ENCODE results near the gene CACNB2.

CACNB2 gene

DNA sequence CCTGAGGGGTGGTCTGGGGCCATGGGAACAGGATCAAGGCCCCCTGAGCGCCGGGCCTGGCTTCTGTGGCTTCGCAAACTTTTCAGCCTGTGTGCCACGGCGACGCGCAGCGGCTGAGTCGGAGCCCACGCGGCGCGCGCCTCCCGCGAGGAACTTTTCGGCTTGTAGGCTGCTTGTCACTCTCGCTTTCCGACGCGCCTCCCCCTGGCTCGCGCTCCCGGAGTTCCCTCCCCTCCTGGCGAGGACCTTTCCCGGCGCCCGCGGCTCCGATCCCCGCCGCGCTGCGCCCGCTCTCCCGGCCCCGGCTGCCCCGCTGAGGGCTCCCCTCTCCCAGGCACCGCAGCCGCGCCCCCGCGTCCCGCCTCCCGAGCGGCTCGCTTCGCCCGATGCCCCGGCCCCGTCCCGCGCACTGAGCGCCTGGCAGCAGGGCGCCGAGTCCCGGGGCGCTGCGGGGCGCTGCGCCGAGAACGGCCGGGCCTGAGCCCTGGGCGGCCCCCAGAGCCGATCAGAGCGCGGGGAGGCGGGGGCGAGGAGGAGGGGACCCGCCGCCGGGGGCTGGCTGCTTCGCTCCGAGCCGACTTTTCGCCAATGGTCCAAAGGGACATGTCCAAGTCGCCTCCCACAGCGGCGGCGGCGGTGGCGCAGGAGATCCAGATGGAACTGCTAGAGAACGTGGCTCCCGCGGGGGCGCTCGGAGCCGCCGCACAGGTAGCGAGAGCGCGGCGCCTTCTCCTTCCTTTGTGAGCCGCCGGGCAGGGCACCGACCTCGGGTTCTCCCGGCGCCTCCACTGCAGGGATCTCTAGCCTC, at the start of gene CACNB2:
Gene CACNB2 (plus strand): TSS at position 276 of the 808 bp plus-strand sequence.
- no peak for DNase-seq (ENCODE audit: low read depth)

- DNase-seq (ENCODE audit: low read depth) = no peak
Observed at GRCh38 chr10:18094332-18094731, 45.9 kb upstream of the CACNB2 start.

DNA sequence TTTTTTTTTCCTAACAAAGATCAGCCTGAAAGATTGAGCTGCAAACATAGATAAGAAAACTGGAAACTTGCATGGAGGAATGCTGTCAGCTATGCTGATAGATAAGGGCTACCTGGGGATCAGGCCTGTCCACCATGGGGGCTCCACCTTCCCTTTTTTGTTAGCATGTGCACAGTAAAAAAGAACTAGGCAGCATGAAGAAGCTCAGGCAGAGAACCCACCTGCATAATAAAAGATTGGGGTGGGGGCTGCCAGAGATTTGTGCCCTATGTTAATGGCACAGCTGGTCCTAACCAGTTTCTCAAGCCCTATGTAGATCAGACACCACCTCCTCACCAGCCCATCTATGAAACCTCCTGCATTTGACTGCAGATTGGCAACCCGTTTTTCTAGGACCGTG, 45.4 kb upstream of the CACNB2 start:
- DNase-seq (ENCODE audit: low read depth) = no peak

GRCh38 chr10:18097524-18097923, 42.7 kb upstream of the CACNB2 start:
- DNase-seq (ENCODE audit: low read depth) = no peak

- DNase-seq (ENCODE audit: low read depth) = no peak
Observed at GRCh38 chr10:18098201-18098600, 42.0 kb upstream of the CACNB2 start.

DNA sequence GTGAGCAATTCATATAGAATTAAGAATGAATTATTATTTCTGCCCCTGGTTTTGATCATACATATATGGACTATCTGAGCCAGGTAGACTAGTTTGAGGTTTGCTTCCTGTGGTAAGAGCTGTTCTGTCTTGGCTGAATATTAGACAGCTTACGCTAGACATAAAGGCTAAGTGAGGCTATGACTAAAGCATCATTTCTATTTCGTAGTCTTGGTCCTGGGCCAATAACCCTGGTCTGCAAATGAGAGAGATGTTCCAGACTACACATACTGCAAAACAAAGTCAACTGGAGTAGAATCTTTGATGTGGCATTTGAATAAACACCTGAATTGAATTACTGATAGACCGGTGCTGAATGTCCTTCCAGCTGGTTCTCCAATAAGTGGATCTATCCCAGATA, 40.8 kb upstream of the CACNB2 start:
- DNase-seq (ENCODE audit: low read depth) = no peak

DNA sequence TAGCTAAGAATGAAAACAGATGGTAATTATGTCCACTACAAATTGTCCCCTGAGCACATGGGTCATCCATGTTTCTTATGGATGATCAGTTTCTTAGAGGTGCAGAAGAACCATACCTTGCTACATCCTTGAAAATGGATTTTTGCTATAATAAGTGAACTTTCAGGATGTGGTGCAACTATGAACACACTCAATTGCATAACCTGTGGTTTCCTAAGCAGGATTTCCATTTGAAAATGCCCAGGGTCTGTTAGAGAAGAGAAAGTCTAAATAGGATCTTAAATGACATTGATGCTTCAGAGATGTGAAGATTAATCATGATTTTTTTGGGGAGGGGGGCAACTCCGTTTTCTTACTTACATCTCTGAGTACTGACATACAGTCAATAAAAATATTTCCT, 39.6 kb upstream of the CACNB2 start:
- DNase-seq (ENCODE audit: low read depth) = no peak

GRCh38 chr10:18102404-18102803, 37.8 kb upstream of the CACNB2 start:
- DNase-seq (ENCODE audit: low read depth) = no peak

- DNase-seq (ENCODE audit: low read depth) = no peak
Observed at GRCh38 chr10:18104223-18104872, 35.9 kb upstream of the CACNB2 start.

GRCh38 chr10:18109341-18109870, 30.8 kb upstream of the CACNB2 start:
- DNase-seq (ENCODE audit: low read depth) = no peak

DNA sequence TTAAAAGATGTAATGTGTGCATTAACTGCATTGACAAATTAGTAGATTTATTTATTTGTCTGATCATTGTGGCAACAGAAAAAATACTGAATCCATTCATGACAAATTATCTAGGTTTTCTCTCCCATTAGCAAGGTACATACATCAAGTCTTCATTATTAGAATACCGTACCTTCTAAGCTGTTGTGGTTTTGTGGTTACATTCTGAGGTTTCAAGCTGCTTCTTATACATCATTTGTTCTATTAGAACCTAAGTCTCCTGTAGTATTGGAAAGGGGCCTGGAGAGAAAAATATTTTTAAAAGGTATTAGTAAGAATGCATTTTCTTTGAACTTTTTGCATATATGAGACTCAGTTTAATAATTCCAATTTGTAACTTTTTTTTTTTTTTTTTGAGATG, 26.3 kb upstream of the CACNB2 start:
- DNase-seq (ENCODE audit: low read depth) = no peak

- DNase-seq (ENCODE audit: low read depth) = no peak
Observed at GRCh38 chr10:18117276-18117675, 22.9 kb upstream of the CACNB2 start.

DNA sequence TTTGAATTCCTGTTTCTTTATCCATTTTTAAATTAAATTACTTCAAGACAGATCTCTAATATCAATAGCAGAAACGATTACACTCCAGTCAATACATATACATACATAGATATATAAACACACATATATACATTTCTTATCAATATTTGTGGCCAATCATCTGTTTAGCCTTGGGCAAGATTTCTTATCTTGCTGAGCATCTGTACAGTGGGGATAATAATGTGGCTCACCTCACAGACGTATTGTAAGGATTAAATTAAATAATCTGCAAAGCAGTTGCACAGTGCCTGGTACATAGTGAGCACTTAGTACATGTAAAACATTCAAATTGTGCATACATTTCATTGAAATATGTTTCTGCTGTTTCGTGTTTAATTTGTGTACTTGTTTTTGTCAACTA, 17.5 kb upstream of the CACNB2 start:
- no peak for DNase-seq (ENCODE audit: low read depth)

DNA sequence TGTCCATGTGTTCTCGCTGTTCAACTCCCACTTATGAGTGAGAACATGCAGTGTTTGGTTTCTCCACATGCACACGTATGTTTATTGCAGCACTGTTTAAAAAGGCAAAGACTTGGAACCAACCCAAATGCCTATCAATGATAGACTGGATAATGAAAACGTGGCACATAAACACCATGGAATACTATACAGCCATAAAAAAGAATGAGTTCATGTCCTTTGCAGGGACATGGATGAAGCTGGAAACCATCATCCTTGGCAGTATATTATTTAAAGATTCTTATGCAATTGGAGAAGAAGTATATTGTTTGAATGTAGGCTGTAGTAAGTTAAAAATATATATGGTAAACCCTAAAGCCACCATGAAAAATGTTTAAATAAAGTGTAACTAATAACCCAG, 7.2 kb upstream of the CACNB2 start:
- DNase-seq (ENCODE audit: low read depth) = no peak

GRCh38 chr10:18134509-18134908, 5.7 kb upstream of the CACNB2 start:
- no peak for DNase-seq (ENCODE audit: low read depth)

DNA sequence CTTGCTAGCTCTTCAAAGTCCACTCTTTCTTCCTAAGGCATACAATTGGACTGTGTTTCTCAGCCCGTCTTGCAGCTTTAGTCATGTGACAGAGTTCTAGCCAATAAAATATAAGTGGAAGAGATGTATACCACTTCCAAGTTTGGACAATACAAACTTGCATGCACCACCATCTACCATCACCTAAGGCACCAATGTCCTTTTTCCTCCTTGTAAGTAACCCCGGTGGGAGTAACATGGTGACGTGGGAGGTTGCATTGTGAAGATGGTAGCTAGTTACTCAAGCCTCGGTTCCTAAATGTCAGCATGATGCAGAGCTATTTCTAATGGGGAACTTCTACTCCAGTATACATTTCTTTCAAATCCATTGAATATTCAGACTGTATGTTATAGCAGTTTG, 5.3 kb upstream of the CACNB2 start:
- DNase-seq (ENCODE audit: low read depth) = no peak

DNA sequence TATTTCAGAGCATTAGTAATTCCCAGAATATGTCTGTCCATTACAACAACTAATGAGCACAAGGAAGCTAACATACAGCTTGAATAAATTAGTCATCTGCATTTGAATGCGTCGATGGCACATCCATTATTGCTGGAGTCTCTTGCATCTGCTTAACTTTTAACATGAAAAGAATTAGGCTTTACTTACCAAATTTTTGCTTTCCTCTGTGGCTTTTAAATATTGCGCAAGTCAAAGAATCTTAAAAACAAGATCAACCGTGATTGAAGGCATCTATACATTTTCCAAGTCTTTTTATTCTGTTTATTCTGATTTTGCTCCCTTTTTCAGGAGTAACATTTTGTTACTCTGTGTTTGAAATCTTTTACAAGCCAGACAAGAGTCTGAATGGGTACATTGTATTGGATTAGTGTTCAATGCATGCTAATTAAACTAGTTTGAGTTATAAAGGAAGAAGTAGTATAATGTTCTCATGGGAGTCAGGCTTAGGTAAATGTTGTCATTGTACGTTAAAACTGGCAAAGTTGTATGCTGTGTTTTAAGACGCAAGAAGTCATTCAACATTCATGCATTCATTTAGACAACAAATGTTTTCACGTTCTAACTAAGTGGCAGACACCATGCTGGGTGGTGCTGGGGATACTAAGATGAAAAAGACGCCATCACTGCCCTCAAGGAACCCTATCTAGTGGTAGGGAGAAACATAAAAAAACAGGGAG, 4.0 kb upstream of the CACNB2 start:
- no peak for DNase-seq (ENCODE audit: low read depth)

DNA sequence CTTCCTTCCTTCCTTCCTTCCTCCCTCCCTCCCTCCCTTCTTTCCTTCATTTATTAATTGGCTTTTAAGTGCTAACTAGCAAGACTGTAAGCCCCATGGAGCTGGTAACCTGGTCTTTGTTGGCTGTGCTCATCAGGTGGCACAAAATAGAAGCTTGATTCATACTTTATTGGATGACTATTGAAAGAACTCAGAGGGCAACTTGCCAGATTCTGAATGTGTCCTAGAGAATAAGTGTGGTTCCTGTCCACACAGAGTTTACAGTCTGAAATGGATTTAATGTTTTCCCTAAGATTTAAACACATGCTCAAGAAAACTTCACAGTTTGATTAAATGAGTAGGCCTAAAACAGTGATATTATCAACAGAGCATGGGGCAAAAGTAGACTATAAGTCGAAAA, 3.1 kb upstream of the CACNB2 start:
- no peak for DNase-seq (ENCODE audit: low read depth)

DNA sequence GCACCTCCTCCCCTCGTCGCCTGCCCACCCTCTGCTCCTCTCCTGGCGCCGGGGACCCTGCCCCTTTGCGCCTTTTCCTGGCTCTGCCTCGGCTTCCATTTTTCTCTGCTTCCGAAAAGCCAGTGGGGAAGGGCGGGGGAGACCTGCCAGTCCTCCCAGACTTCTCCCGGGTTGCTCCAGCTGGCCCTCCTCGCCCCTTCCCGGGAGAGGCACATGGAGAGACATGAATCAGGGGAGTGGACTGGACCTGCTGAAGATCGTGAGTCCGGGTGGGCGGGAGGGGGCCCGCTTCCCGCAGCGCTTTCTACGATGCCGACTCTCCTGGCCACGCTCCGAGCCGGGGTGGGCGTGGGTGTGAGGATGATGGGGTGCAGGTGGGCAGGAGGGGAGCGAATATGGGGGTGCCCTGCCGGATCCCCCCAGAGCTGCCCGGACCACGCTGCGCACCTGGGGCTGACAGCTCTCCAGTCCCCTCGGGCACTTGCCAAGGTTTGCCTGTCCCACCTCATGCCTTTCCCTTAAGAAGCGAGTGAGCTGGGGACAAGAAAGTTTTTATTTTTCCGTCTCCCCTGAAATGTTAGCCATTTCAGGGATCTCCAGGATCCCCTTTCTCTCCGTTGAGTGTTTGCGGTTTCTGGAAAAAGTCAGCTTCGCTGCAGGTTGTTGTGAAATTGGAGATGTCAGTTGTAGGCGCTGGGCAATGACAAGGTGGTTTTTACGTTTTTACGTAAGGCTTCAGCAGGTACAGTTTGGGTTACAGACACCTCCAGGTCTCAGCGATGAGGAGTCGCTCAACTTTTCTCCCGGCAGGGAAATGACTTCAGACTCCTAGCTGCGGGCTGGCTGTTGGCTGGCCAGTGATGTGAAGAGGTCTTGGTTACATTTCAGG, 977 bp downstream of the CACNB2 start:
- DNase-seq (ENCODE audit: low read depth) = no peak

DNA sequence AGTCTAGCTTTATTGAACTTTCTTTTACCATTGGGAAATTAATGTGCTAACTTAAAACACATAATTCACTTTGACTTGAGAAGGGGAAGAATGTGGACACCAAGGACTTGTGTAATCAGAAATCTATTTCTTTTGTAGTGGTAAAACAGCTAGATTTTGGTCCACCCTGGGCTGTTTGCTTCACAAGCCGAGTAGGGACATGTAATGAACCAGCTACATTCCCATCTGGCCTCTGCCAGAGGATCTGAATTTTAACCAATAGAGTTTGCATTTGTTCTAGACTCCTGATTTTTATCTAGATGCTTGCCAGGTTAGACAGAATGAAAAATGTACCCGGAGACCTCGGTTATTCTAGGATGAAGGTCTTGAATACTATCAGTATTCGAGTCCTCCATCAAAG, 1.9 kb downstream of the CACNB2 start:
- DNase-seq (ENCODE audit: low read depth) = no peak

- no peak for DNase-seq (ENCODE audit: low read depth)
Observed at GRCh38 chr10:18144396-18144795, 4.2 kb downstream of the CACNB2 start.

GRCh38 chr10:18144928-18145327, 4.7 kb downstream of the CACNB2 start:
- no peak for DNase-seq (ENCODE audit: low read depth)

Data from activated gamma-delta T cell treated with anti-CD3 and anti-CD28 coated beads, Interleukin-2, amount 50 U/mL, for 16 hours (primary cell).